Activated gamma-delta T cell treated with Interleukin-2 at 50 U/mL for 16 hours (primary cell): ENCODE measurements around the gene HOTAIR.

Experiments used
- DNase-seq: peaks from one replicate; pipeline ENCODE4 v3.0.0-alpha.2; 2020

Gene HOTAIR

GRCh38 chr12:53939141-53940108 lies 35.3 kb downstream of the HOTAIR start:
- no peak for DNase-seq

GRCh38 chr12:53938326-53939140 lies 36.2 kb downstream of the HOTAIR start, which contains the start of gene HOXC13:
Gene HOXC13 (plus strand): TSS chr12:53938831. CDS start chr12:53938907, 76 bp downstream.
- no peak for DNase-seq

GRCh38 chr12:53937596-53938325 lies 37.0 kb downstream of the HOTAIR start:
- no peak for DNase-seq

- DNase-seq = no peak
Measured at GRCh38 chr12:53937099-53937498, 37.7 kb downstream of the HOTAIR start.

- no peak for DNase-seq
Measured at GRCh38 chr12:53935383-53936341, 39.1 kb downstream of the HOTAIR start.

- no peak for DNase-seq
Measured at GRCh38 chr12:53932915-53933314, 41.8 kb downstream of the HOTAIR start.

GRCh38 chr12:53931844-53932581 lies 42.7 kb downstream of the HOTAIR start:
- no peak for DNase-seq

- DNase-seq = no peak
Measured at GRCh38 chr12:53930591-53931255, 44.0 kb downstream of the HOTAIR start.

GRCh38 chr12:53929527-53929926 lies 45.2 kb downstream of the HOTAIR start:
- no peak for DNase-seq

GRCh38 chr12:53928054-53928835 lies 46.5 kb downstream of the HOTAIR start:
- DNase-seq = no peak

GRCh38 chr12:53927220-53928029 lies 47.3 kb downstream of the HOTAIR start:
- DNase-seq = no peak

- no peak for DNase-seq
Measured at GRCh38 chr12:53924521-53925405, 50.0 kb downstream of the HOTAIR start.

- DNase-seq = no peak
Measured at GRCh38 chr12:53916788-53917655, 57.7 kb downstream of the HOTAIR start.
